CD4-positive, alpha-beta T cell (primary cell): ENCODE data around the gene MSANTD4. TPM values are rescaled to one million over a fixed set of nuclear protein-coding genes. Genes with fewer than 3 reads are reported as not detected.
"Not testable (repeated sequence)": the region's sequence is repeated elsewhere in the genome, so short reads cannot be mapped to it uniquely, and the experiment has no call there.

ENCODE experiments used
- ATAC-seq: fragments of 200-7000 bp; cut with Tn5 transposase; one replicate; pipeline ENCODE4 v1.10.0; 2022; ENCODE audit warnings: mild to moderate bottlenecking; ENCODE audit not compliant: poor library complexity
- CTCF ChIA-PET: fragments of 350-600 bp; sonication (Branson Sonifier 250); formaldehyde crosslinking; loops from one replicate; lab custom pipeline; 2021; ENCODE audit warnings: antibody characterized with exemption, inconsistent platforms; lab: Charles Lee
- POLR2A ChIA-PET: fragments of 350-600 bp; sonication (Branson Sonifier 250); formaldehyde crosslinking; loops from one replicate; lab custom pipeline; 2021; ENCODE audit warnings: antibody characterized with exemption, inconsistent platforms; lab: Charles Lee
- DNase-seq, 14 experiments: peaks; one replicate each; pipeline ENCODE4 v3.0.0-alpha.2; 2013 to 2020; ENCODE audit warnings: mixed read lengths in 2 of 14
- H3K27ac ChIP-seq, 2 donors: one replicate each; pipeline versions ENCODE4 v1.5.1 to v1.7.0; 2013; ENCODE audit warnings: low read length in 2 of 2, low read depth in 1 of 2, mild to moderate bottlenecking in 1 of 2
- H3K27me3 ChIP-seq, 2 experiments: 1 replicate in 1 of 2; 2 replicates in 1 of 2; pipeline versions ENCODE4 v1.6.1 to v1.7.0; 2013; ENCODE audit warnings: low read length in 2 of 2, control low read depth in 1 of 2, mild to moderate bottlenecking in 1 of 2, moderate library complexity in 1 of 2; ENCODE audit not compliant: insufficient read depth in 2 of 2, control insufficient read depth in 1 of 2
- H3K36me3 ChIP-seq: one replicate; pipeline ENCODE4 v1.6.1; 2013; ENCODE audit warnings: low read length, control low read depth; ENCODE audit not compliant: insufficient read depth
- H3K4me1 ChIP-seq: one replicate; pipeline ENCODE4 v1.6.1; 2013; ENCODE audit warnings: low read length, control low read depth; ENCODE audit not compliant: insufficient read depth
- H3K4me3 ChIP-seq: one replicate; pipeline ENCODE4 v1.5.1; 2013; ENCODE audit warnings: mild to moderate bottlenecking, low read length, moderate library complexity
- H3K9me3 ChIP-seq, 2 experiments: 1 replicate in 1 of 2; 2 replicates in 1 of 2; pipeline versions ENCODE4 v1.6.1 to v1.7.0; 2013; ENCODE audit warnings: low read length in 2 of 2, mild to moderate bottlenecking in 2 of 2, control low read depth in 1 of 2, moderate library complexity in 1 of 2; ENCODE audit not compliant: control insufficient read depth in 1 of 2, insufficient read depth in 1 of 2
- H3K27ac Mint-ChIP-seq: one replicate; pipeline ENCODE4 v1.8.0; 2020; ENCODE audit warnings: mixed read lengths
- H3K27me3 Mint-ChIP-seq: one replicate; pipeline ENCODE4 v1.8.0; 2021; ENCODE audit warnings: mixed read lengths
- H3K36me3 Mint-ChIP-seq: one replicate; pipeline ENCODE4 v1.8.0; 2021; ENCODE audit warnings: low read depth, mixed read lengths
- H3K4me1 Mint-ChIP-seq: one replicate; pipeline ENCODE4 v1.8.0; 2021; ENCODE audit warnings: low read depth, mixed read lengths
- H3K4me3 Mint-ChIP-seq: one replicate; pipeline ENCODE4 v1.8.0; 2020; ENCODE audit warnings: mild to moderate bottlenecking, mixed read lengths
- H3K9me3 Mint-ChIP-seq: one replicate; pipeline ENCODE4 v1.8.0; 2020; ENCODE audit warnings: mixed read lengths
- intact Hi-C, 2 experiments: fragments of 100-400 bp; cut with DNase I in 1 of 2; cut with micrococcal nuclease in 1 of 2; formaldehyde crosslinking; loops; one replicate each; pipeline versions ENCODE4 v1.15.1 to v1.9.0; 2023 to 2025; cut with DNase I, micrococcal nuclease
- total RNA-seq, 174 experiments: library from RNA in 2 of 174; stranded (reverse) in 2 of 174; gene quantifications; one replicate each; pipeline ENCODE4 v1.2.3 and lab custom pipeline; 2021 to 2026
- TF ChIP-seq, protein P1 (sequence below): fragments of 200-600 bp; IDR thresholded peaks from one replicate; pipeline ENCODE4 v1.8.0; 2022; ENCODE audit warnings: antibody characterized with exemption, mild to moderate bottlenecking

MSANTD4 gene
- total RNA-seq, 2 experiments from 2014 or later, result 4.3 to 6.2 TPM

GRCh38 chr11:106061954-106062949, 40.2 kb upstream of the MSANTD4 start:
- intact Hi-C loops, result no loop called here
- H3K36me3 Mint-ChIP-seq, result peaks cover 28% of the 10 kb centered on the region
- H3K27me3 Mint-ChIP-seq, result no peaks in the 10 kb centered on the region
- Histone ChIP-seq H3K27ac (no peak overlapping the region), H3K27me3 (no peaks in the 10 kb centered on the region), H3K4me3 (no peak overlapping the region), H3K36me3 (peaks cover 8% of the 10 kb centered on the region), H3K9me3 (no peaks in the 10 kb centered on the region), H3K4me1 (no peaks in the 10 kb centered on the region)
- no peak overlapping the region for H3K27ac Mint-ChIP-seq
- ChIA-PET POLR2A (no interaction called here), CTCF (interaction anchor here (0.9 kb wide), 1 partner anchor 9 kb away, joined by 3 read pairs; no protein-coding TSS in a partner anchor)
- no peak for ATAC-seq
- TF ChIP-seq, protein P1, sequence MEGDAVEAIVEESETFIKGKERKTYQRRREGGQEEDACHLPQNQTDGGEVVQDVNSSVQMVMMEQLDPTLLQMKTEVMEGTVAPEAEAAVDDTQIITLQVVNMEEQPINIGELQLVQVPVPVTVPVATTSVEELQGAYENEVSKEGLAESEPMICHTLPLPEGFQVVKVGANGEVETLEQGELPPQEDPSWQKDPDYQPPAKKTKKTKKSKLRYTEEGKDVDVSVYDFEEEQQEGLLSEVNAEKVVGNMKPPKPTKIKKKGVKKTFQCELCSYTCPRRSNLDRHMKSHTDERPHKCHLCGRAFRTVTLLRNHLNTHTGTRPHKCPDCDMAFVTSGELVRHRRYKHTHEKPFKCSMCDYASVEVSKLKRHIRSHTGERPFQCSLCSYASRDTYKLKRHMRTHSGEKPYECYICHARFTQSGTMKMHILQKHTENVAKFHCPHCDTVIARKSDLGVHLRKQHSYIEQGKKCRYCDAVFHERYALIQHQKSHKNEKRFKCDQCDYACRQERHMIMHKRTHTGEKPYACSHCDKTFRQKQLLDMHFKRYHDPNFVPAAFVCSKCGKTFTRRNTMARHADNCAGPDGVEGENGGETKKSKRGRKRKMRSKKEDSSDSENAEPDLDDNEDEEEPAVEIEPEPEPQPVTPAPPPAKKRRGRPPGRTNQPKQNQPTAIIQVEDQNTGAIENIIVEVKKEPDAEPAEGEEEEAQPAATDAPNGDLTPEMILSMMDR, result no peak
- H3K9me3 Mint-ChIP-seq, result no peaks in the 10 kb centered on the region
- DNase-seq, result no peak
- H3K4me1 Mint-ChIP-seq, result peaks cover 10% of the 10 kb centered on the region
- H3K4me3 Mint-ChIP-seq, result no peak overlapping the region

- H3K27ac Mint-ChIP-seq, result no peak overlapping the region
- H3K4me3 Mint-ChIP-seq, result no peak overlapping the region
- peaks cover 28% of the 10 kb centered on the region for H3K36me3 Mint-ChIP-seq
- H3K9me3 ChIP-seq, result no peaks in the 10 kb centered on the region
- ChIA-PET CTCF (no interaction called here), POLR2A (no interaction called here)
- H3K27me3 Mint-ChIP-seq, result no peaks in the 10 kb centered on the region
- no peak overlapping the region for H3K4me3 ChIP-seq
- H3K9me3 Mint-ChIP-seq, result no peaks in the 10 kb centered on the region
- DNase-seq (no peak), ATAC-seq (no peak)
- peaks cover 10% of the 10 kb centered on the region for H3K4me1 Mint-ChIP-seq
- TF ChIP-seq, protein P1, result no peak
- intact Hi-C loops, result no loop called here
- no peaks in the 10 kb centered on the region for H3K27me3 ChIP-seq
- H3K27ac ChIP-seq, result no peak overlapping the region
- H3K36me3 ChIP-seq, result peaks cover 8% of the 10 kb centered on the region
- H3K4me1 ChIP-seq, result no peaks in the 10 kb centered on the region
These were observed 39.3 kb upstream of the MSANTD4 start for GRCh38 chr11:106061249-106061784.

DNA sequence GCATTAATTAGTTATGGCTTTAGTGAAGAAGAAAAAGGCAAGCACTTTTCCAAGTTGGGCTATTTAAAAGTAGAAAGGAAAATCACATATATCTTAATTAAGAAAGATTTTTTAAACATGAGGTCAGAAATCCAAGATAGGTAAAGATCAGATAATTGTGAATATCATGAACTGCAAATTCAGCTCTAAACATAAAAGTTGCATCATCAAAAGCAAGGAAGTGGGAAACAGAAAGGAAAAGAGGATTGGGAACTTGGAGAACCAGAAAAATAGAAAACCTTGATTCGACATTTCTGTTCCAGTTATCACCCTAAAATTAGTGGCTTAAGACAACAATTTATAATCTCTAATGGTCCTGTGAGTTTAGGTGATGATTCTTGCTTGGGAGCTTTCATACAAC, 37.6 kb upstream of the MSANTD4 start:
- Histone ChIP-seq H3K9me3 (no peaks in the 10 kb centered on the region), H3K4me3 (no peak overlapping the region), H3K27me3 (no peaks in the 10 kb centered on the region), H3K4me1 (no peaks in the 10 kb centered on the region), H3K27ac (no peak overlapping the region), H3K36me3 (peaks cover 8% of the 10 kb centered on the region)
- Mint-ChIP-seq H3K27ac (no peak overlapping the region), H3K4me3 (no peak overlapping the region), H3K9me3 (no peaks in the 10 kb centered on the region), H3K27me3 (no peaks in the 10 kb centered on the region), H3K36me3 (peaks cover 35% of the 10 kb centered on the region), H3K4me1 (peaks cover 10% of the 10 kb centered on the region)
- no peak for ATAC-seq
- intact Hi-C loops, result no loop called here
- CTCF ChIA-PET, result interaction anchor here (0.9 kb wide), 1 partner anchor 17 kb away, joined by 3 read pairs; the partner anchor contains the start of genes AASDHPPT and KBTBD3
- POLR2A ChIA-PET, result interaction anchor here (1.7 kb wide), 1 partner anchor 17 kb away, joined by 5 read pairs; the partner anchor contains the start of genes AASDHPPT and KBTBD3
- TF ChIP-seq, protein P1, result no peak
- DNase-seq, result no peak

DNA sequence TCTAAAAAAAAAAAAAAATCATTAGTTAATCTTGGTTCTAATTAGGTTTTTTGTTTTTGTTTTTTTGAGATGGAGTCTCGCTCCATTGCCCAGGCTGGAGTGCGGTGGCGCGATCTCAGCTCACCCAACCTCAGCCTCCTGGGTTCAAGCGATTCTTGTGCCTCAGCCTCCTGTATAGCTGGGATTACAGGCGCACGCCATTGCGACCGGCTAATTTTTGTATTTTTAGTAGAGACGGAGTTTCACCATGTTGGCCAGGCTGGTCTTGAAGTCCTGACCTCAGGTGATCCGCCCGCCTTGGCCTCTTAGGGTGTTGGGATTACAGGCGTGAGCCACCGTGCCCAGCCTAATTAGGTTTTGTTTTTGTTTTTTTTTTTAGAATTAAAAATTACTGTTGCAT, 36.3 kb upstream of the MSANTD4 start:
- DNase-seq, H3K27me3 Mint-ChIP-seq, H3K4me1 ChIP-seq, ATAC-seq, H3K27me3 ChIP-seq, H3K9me3 Mint-ChIP-seq, H3K4me3 Mint-ChIP-seq, H3K4me3 ChIP-seq, H3K4me1 Mint-ChIP-seq, H3K27ac Mint-ChIP-seq, H3K36me3 ChIP-seq, H3K27ac ChIP-seq, CTCF ChIA-PET, H3K9me3 ChIP-seq, intact Hi-C loops, POLR2A ChIA-PET: not testable (repeated sequence)
- peaks cover 39% of the 10 kb centered on the region for H3K36me3 Mint-ChIP-seq
